SK-N-SH (cell line): ENCODE results near the gene TTC39C. TPM values are rescaled to one million over a fixed set of nuclear protein-coding genes. Genes with fewer than 3 reads are reported as not detected.
A peak's percentile ranks its signal among the peaks of the same experiment; 100 is the strongest.

Experiments
- CTCF ChIA-PET: fragments of 300-600, 350-600 bp; formaldehyde crosslinking; extraction: SDS; loops from one replicate; lab custom pipeline; 2021; lab: Yijun Ruan, JAX
- POLR2A ChIA-PET: fragments of 350-600 bp; sonication (Branson Sonifier 250); formaldehyde crosslinking; extraction: SDS; loops from one replicate; lab custom pipeline; 2020; ENCODE audit warnings: antibody characterized with exemption, inconsistent platforms; lab: Yijun Ruan, JAX
- DNase-seq: peaks from one replicate; pipeline ENCODE4 v3.0.0; 2012
- H2AFZ ChIP-seq: fragments of 200-600 bp; sonication (generic); 2 replicates; pipeline ENCODE4 v1.8.1; 2016; ENCODE audit warnings: antibody characterized with exemption, mild to moderate bottlenecking, low read depth
- H3F3A ChIP-seq: fragments of 200-600 bp; sonication (generic); replicated peaks from 2 replicates; pipeline ENCODE3; 2016; ENCODE audit warnings: antibody characterized with exemption, mild to moderate bottlenecking; ENCODE audit not compliant: insufficient read depth
- H3K27ac ChIP-seq, 2 experiments: fragments of 200-500 bp in 1 of 2; fragments of 200-600 bp in 1 of 2; sonication (Bioruptor generic) in 1 of 2; sonication (generic), shearing (Covaris generic) in 1 of 2; 2 replicates each; pipeline versions ENCODE4 v1.5.1 to v1.6.1; 2014 to 2016; ENCODE audit warnings: low read depth in 2 of 2, inconsistent platforms in 1 of 2, low read length in 1 of 2, mild to moderate bottlenecking in 1 of 2, mixed read lengths in 1 of 2
- H3K27me3 ChIP-seq: fragments of 200-600 bp; sonication (generic), shearing (Covaris generic); 2 replicates; pipeline ENCODE4 v1.6.1; 2016; ENCODE audit warnings: mixed run types; ENCODE audit not compliant: insufficient read depth
- H3K36me3 ChIP-seq, 2 experiments: fragments of 200-500 bp in 1 of 2; fragments of 200-600 bp in 1 of 2; sonication (Bioruptor generic) in 1 of 2; sonication (generic) in 1 of 2; replicated peaks in 1 of 2; 2 replicates each; pipeline versions ENCODE3 to v1.5.1; 2014 to 2016; ENCODE audit warnings: low read length in 1 of 2, mild to moderate bottlenecking in 1 of 2; ENCODE audit not compliant: insufficient read depth in 2 of 2, control insufficient read depth in 1 of 2
- H3K4me1 ChIP-seq, 2 experiments: fragments of 200-500 bp in 1 of 2; fragments of 200-600 bp in 1 of 2; sonication (Bioruptor generic) in 1 of 2; sonication (generic), shearing (Covaris generic) in 1 of 2; 2 replicates each; pipeline versions ENCODE4 v1.5.1 to v1.6.1; 2014 to 2016; ENCODE audit warnings: low read depth in 1 of 2, low read length in 1 of 2, mixed run types in 1 of 2; ENCODE audit not compliant: insufficient read depth in 2 of 2, control insufficient read depth in 1 of 2
- H3K4me2 ChIP-seq: fragments of 200-600 bp; sonication (generic), shearing (Covaris generic); 2 replicates; pipeline ENCODE4 v1.6.1; 2017; ENCODE audit warnings: mixed run types
- H3K4me3 ChIP-seq, 2 experiments: fragments of 200-500 bp in 1 of 2; fragments of 200-600 bp in 1 of 2; sonication (Bioruptor generic) in 1 of 2; sonication (generic), shearing (Covaris generic) in 1 of 2; 2 replicates each; pipeline versions ENCODE4 v1.5.1 to v1.8.1; 2014 to 2016; ENCODE audit warnings: low read depth in 2 of 2, inconsistent platforms in 1 of 2, low read length in 1 of 2, mild to moderate bottlenecking in 1 of 2, mixed read lengths in 1 of 2, moderate library complexity in 1 of 2
- H3K79me2 ChIP-seq: fragments of 200-600 bp; sonication (generic); 2 replicates; pipeline ENCODE4 v1.8.1; 2017; ENCODE audit warnings: mild to moderate bottlenecking; ENCODE audit not compliant: insufficient read depth
- H3K9ac ChIP-seq: fragments of 200-600 bp; sonication (generic); 2 replicates; pipeline ENCODE4 v1.6.1; 2017; ENCODE audit warnings: mixed run types
- H3K9me2 ChIP-seq: fragments of 200-600 bp; sonication (generic); 2 replicates; pipeline ENCODE4 v1.6.1; 2017; ENCODE audit warnings: mixed run types
- H3K9me3 ChIP-seq: fragments of 200-600 bp; sonication (generic); 2 replicates; pipeline ENCODE4 v1.6.1; 2017; ENCODE audit warnings: mixed run types, mild to moderate bottlenecking, moderate library complexity
- H4K20me1 ChIP-seq: fragments of 200-600 bp; sonication (generic); 2 replicates; pipeline ENCODE4 v1.6.1; 2017; ENCODE audit warnings: mild to moderate bottlenecking, mixed run types; ENCODE audit not compliant: insufficient read depth
- CHD2 ChIP-seq: fragments of 150-350 bp; IDR thresholded peaks from 2 replicates; pipeline ENCODE4 v1.6.1; 2018; ENCODE audit warnings: low read length; ENCODE audit not compliant: partially characterized antibody
- EP300 ChIP-seq, 2 experiments: IDR thresholded peaks; 2 replicates each; pipeline versions ENCODE4 v1.4.0 to v1.6.1; 2012; ENCODE audit warnings: borderline replicate concordance in 1 of 2, low read depth in 1 of 2, low read length in 1 of 2
- EZH2phosphoT487 ChIP-seq: fragments of 200-600 bp; sonication (generic); IDR thresholded peaks from 2 replicates; pipeline ENCODE4 v1.6.1; 2017; ENCODE audit warnings: low read depth, mixed run types, mild to moderate bottlenecking, antibody characterized with exemption, moderate library complexity, borderline replicate concordance
- FOSL2 ChIP-seq: IDR thresholded peaks from 2 replicates; pipeline ENCODE4 v1.4.0; 2012; ENCODE audit warnings: low read depth, mild to moderate bottlenecking, moderate library complexity, borderline replicate concordance
- FOXM1 ChIP-seq: IDR thresholded peaks from 2 replicates; pipeline ENCODE4 v1.4.0; 2012; ENCODE audit warnings: low read depth, mild to moderate bottlenecking
- GABPA ChIP-seq: IDR thresholded peaks from 2 replicates; pipeline ENCODE4 v1.4.0; 2012; ENCODE audit warnings: low read depth, mild to moderate bottlenecking
- MAX ChIP-seq: IDR thresholded peaks from 2 replicates; pipeline ENCODE4 v1.4.0; 2012; ENCODE audit warnings: low read depth
- MEF2A ChIP-seq: IDR thresholded peaks from 2 replicates; pipeline ENCODE4 v1.4.0; 2012; ENCODE audit warnings: low read depth, borderline replicate concordance
- NRF1 ChIP-seq: IDR thresholded peaks from 2 replicates; pipeline ENCODE4 v1.6.1; 2012; ENCODE audit warnings: low read depth, mild to moderate bottlenecking, low read length
- POLR2AphosphoS5 ChIP-seq: IDR thresholded peaks from 2 replicates; pipeline ENCODE4 v1.6.1; 2012; ENCODE audit warnings: low read depth, low read length
- RFX5 ChIP-seq: IDR thresholded peaks from 2 replicates; pipeline ENCODE4 v1.6.1; 2012; ENCODE audit warnings: mild to moderate bottlenecking, improper control_type of control experiment, low read length
- RXRA ChIP-seq: IDR thresholded peaks from 2 replicates; pipeline ENCODE4 v1.4.0; 2012; ENCODE audit warnings: low read depth, mild to moderate bottlenecking, borderline replicate concordance
- SIN3A ChIP-seq: IDR thresholded peaks from 2 replicates; pipeline ENCODE4 v1.6.1; 2012; ENCODE audit warnings: low read depth, mild to moderate bottlenecking, low read length, moderate library complexity, borderline replicate concordance
- TAF1 ChIP-seq: IDR thresholded peaks from 2 replicates; pipeline ENCODE4 v1.6.1; 2012; ENCODE audit warnings: low read depth, mild to moderate bottlenecking, low read length, moderate library complexity, borderline replicate concordance
- TEAD4 ChIP-seq: IDR thresholded peaks from 2 replicates; pipeline ENCODE4 v1.4.0; 2012; ENCODE audit warnings: mild to moderate bottlenecking, borderline replicate concordance; ENCODE audit not compliant: insufficient read depth
- USF1 ChIP-seq: IDR thresholded peaks from 2 replicates; pipeline ENCODE4 v1.4.0; 2012; ENCODE audit warnings: low read depth, borderline replicate concordance
- ZBTB33 ChIP-seq: IDR thresholded peaks from 2 replicates; pipeline ENCODE4 v1.4.0; 2012; ENCODE audit warnings: low read depth, borderline replicate concordance
- WGBS: methylation state at CpG from one replicate; pipeline ENCODE4 v1.1.6; 2017; ENCODE audit warnings: low lambda C conversion rate; 5-methylcytosine and 5-hydroxymethylcytosine counted together
- polyA plus RNA-seq, 3 experiments: library from polyadenylated mRNA; depleted of rRNA; stranded (reverse); fragments of >200 nt; gene quantifications; 2 replicates each; pipeline ENCODE4 v1.2.3, GENCODE V29; 2012

Gene TTC39C
- polyA plus RNA-seq, 1 of the 3 experiments (the other 2 are of a cell fraction), result 8.6 TPM

GRCh38 chr18:23981369-23981980 is 33.1 kb upstream of the TTC39C start:
- Histone ChIP-seq H3F3A (peaks cover 5% of the 10 kb centered on the region), H2AFZ (peak overlapping the region; percentile 88; the same call in 1 of the 2 replicates), H4K20me1 (no peaks in the 10 kb centered on the region), H3K79me2 (no peaks in the 10 kb centered on the region), H3K9ac (peak overlapping the region; percentile 25; the same call in 1 of the 2 replicates), H3K36me3 (no peaks in the 10 kb centered on the region), H3K27me3 (no peaks in the 10 kb centered on the region), H3K4me3 (no peak overlapping the region), H3K4me2 (peak overlapping the region; percentile 50; the same call in 1 of the 2 replicates), H3K27ac (no peak overlapping the region), H3K4me1 (peaks cover 3 to 15% of the 10 kb centered on the region in 2 experiments; a peak in 2 of 4 replicates), H3K9me2 (no peaks in the 10 kb centered on the region), H3K9me3 (no peaks in the 10 kb centered on the region)
- no peak for TF ChIP-seq EZH2phosphoT487
- TF ChIP-seq RFX5, result no peak
- no peak for TF ChIP-seq USF1
- no peak for TF ChIP-seq POLR2AphosphoS5
- TF ChIP-seq ZBTB33, result no peak
- TF ChIP-seq CHD2, result no peak
- TF ChIP-seq EP300 (IDR thresholded peaks at IDR 0.05; ENCODE audit: borderline replicate concordance in 1 of 2, low read depth in 1 of 2, low read length in 1 of 2), result no peak
- CTCF ChIA-PET, result interaction anchor here (1.2 kb wide), 1 partner anchor 18 kb away, joined by 3 read pairs; no protein-coding TSS in a partner anchor
- DNase-seq, result no peak
- POLR2A ChIA-PET, result no interaction called here
- 80% methylated on average over 5 of the region's 8 CpGs for WGBS

DNA sequence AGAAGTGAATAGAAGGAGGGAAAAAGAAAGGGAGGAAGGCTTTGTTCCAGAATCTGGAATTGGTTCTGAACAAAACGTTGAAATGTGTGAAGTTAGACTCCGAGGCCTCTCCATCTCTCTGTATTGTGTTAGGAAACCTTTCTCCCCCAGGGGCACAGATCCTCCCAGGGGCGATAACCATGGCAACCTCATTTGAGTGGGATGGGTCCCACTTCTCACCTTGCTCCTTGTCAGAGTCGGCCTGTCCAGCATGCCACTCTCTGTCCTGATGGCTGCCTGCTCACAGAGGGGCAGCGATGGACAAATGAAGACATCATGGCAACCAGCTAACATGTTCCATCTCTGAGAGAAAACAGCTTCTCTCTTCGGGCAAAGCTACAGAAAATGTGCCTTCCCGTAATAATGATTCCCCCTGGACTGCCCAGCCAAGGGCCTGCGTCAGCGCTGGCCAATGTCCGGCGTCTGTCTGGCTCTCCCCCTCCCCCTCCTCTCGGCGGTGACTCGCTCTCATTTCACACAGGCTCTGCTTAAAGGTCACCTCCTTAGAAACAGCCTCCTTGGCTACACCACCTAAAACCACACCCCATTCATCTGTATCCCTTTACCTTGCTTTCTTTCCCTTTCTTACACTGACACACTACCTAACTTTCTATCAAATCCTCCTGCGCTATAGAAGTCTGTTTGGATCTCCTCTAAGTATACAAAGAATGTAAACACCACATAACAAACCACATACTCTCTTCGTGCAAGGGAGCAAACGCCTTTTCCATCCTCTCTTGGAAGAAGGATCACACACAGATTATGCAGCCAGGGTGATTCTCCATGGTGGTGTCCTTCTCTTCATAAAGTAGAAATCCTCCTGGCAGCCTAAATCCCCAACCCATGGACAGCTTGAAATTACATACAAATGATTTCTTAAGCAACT is 32.1 kb upstream of the TTC39C start:
- POLR2A ChIA-PET, result no interaction called here
- TF ChIP-seq TAF1 (peak; percentile 35; the same call in 1 of the 2 replicates), MAX (peak; percentile 74), NRF1 (no peak), GABPA (no peak), FOXM1 (no peak), CHD2 (no peak), TEAD4 (no peak), RXRA (no peak), USF1 (no peak), FOSL2 (peak; percentile 22; the same call in 1 of the 2 replicates), SIN3A (no peak), MEF2A (no peak)

More for the DNA sequence above, 32.1 kb upstream of the TTC39C start:
- CTCF ChIA-PET, result interaction anchor here (1.2 to 1.7 kb wide), 3 partner anchors 12 to 42 kb away, joined by 3 to 4 read pairs (median 3); no protein-coding TSS in a partner anchor
- H3K4me3 ChIP-seq, result no peak overlapping the region
- peak overlapping the region; percentile 50; the same call in 1 of the 2 replicates for H3K4me2 ChIP-seq
- H3K79me2 ChIP-seq, result no peaks in the 10 kb centered on the region
- H3K36me3 ChIP-seq, result no peaks in the 10 kb centered on the region
- 32% methylated on average over 16 of the region's 17 CpGs for WGBS
- peak; percentile 48 for DNase-seq
- peak overlapping the region; percentile 88 for H2AFZ ChIP-seq
- no peaks in the 10 kb centered on the region for H3K27me3 ChIP-seq
- H3K4me1 ChIP-seq, result peaks cover 3 to 15% of the 10 kb centered on the region in 2 experiments; a peak in 2 of 4 replicates
- H3F3A ChIP-seq, result peaks cover 5% of the 10 kb centered on the region
- no peaks in the 10 kb centered on the region for H3K9me3 ChIP-seq
- peak overlapping the region; percentile 31 to 39 for H3K27ac ChIP-seq
- H3K9me2 ChIP-seq, result no peaks in the 10 kb centered on the region
- H3K9ac ChIP-seq, result peak overlapping the region; percentile 25
- no peaks in the 10 kb centered on the region for H4K20me1 ChIP-seq
